BJ (cell line): ENCODE results near the gene GOT1. TPM values are rescaled to one million over a fixed set of nuclear protein-coding genes. Genes with fewer than 3 reads are reported as not detected.

Source experiments
- CTCF ChIA-PET: fragments of 350-600 bp; formaldehyde crosslinking; extraction: SDS; loops from one replicate; lab custom pipeline; 2021; ENCODE audit warnings: antibody characterized with exemption, inconsistent platforms; lab: Yijun Ruan, JAX
- POLR2A ChIA-PET: fragments of 300-600 bp; sonication (Branson Sonifier 250); formaldehyde crosslinking; extraction: SDS; loops from one replicate; lab custom pipeline; 2021; ENCODE audit warnings: antibody characterized with exemption; lab: Charles Lee
- DNase-seq: peaks from one replicate; pipeline ENCODE4 v3.0.0-alpha.2; 2011; ENCODE audit warnings: low read depth
- H3K27me3 ChIP-seq: 2 replicates; pipeline ENCODE4 v1.6.0; 2011; ENCODE audit warnings: low read length; ENCODE audit not compliant: control insufficient read depth, insufficient read depth
- H3K36me3 ChIP-seq: 2 replicates; pipeline ENCODE4 v1.5.1; 2011; ENCODE audit warnings: low read length; ENCODE audit not compliant: control insufficient read depth, insufficient read depth
- H3K4me3 ChIP-seq: 2 replicates; pipeline ENCODE4 v1.5.1; 2011; ENCODE audit warnings: low read depth, mild to moderate bottlenecking, control low read depth, low read length
- CTCF ChIP-seq: IDR thresholded peaks from 2 replicates; pipeline ENCODE4 v1.5.1; 2011; ENCODE audit warnings: low read depth, mild to moderate bottlenecking, control low read depth, inconsistent platforms, low read length, moderate library complexity; ENCODE audit not compliant: insufficient read depth
- polyA plus RNA-seq: library from polyadenylated mRNA; depleted of rRNA; stranded (reverse); fragments of >200 nt; gene quantifications from 2 replicates; pipeline ENCODE4 v1.2.3, GENCODE V29; 2011

GOT1 gene
- polyA plus RNA-seq, 1 experiment: 41.4 TPM

DNA sequence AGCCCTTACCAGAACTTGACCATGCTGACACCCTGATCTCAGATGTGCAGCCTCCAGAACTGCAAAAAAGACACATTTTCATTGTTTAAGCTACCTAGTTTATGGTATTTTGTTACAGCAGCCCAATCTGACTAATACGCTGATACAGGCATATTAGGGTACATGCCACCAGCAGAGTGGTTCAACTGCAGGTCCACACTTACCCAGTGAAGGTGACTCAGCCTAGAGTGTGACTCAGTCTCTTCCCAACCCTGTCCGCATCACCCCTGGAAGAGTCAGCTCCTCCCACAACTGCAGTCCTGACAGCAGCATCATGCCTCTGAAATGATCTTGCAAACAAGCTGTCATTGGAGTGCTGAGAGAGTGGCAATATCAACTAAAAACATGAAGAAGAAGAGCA lies 30.8 kb upstream of the GOT1 start:
- no peaks in the 10 kb centered on the region; the same call in none of the 2 replicates for H3K27me3 ChIP-seq
- no peak for DNase-seq
- H3K4me3 ChIP-seq: no peak overlapping the region
- TF ChIP-seq CTCF: no peak
- ChIA-PET POLR2A (no interaction called here), CTCF (no interaction called here)
- H3K36me3 ChIP-seq: no peaks in the 10 kb centered on the region

DNA sequence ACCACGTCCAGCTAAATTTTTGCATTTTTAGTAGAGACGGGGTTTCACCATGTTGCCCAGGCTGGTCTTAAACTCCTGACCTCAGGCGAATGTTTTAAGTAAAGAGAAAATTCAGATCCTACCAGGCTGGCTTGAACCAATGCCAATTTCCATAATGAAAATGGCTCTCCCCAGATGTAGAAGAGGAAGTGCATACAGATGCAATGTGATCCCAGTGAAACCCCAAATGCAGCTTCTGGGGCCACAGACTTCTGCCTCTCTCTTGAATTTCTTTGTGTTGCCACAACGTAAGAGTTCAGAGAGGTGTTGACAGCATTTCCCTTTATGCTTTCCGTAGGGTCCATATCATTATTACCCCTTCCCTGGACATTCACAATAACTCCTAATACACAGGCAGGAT lies 29.6 kb upstream of the GOT1 start:
- CTCF ChIA-PET: no interaction called here
- Histone ChIP-seq H3K36me3 (no peaks in the 10 kb centered on the region), H3K4me3 (no peak overlapping the region), H3K27me3 (peaks cover 5% of the 10 kb centered on the region)
- DNase-seq: no peak
- no peak for TF ChIP-seq CTCF
- POLR2A ChIA-PET: no interaction called here

GRCh38 chr10:99459217-99459616 lies 28.8 kb upstream of the GOT1 start:
- CTCF ChIA-PET: interaction anchor here (1.1 kb wide), 1 partner anchor 101 kb away, joined by 4 read pairs; no protein-coding TSS in a partner anchor

GRCh38 chr10:99457813-99458212 lies 27.4 kb upstream of the GOT1 start:
- CTCF ChIA-PET: interaction anchor here (0.7 kb wide), 1 partner anchor 9 kb away, joined by 3 read pairs; no protein-coding TSS in a partner anchor
- POLR2A ChIA-PET: no interaction called here
- no peak for DNase-seq

More at GRCh38 chr10:99459217-99459616, 28.8 kb upstream of the GOT1 start:
- no peak for TF ChIP-seq CTCF
- Histone ChIP-seq H3K4me3 (no peak overlapping the region), H3K36me3 (no peaks in the 10 kb centered on the region), H3K27me3 (peaks cover 5% of the 10 kb centered on the region)
- no peak for DNase-seq
- POLR2A ChIA-PET: no interaction called here

DNA sequence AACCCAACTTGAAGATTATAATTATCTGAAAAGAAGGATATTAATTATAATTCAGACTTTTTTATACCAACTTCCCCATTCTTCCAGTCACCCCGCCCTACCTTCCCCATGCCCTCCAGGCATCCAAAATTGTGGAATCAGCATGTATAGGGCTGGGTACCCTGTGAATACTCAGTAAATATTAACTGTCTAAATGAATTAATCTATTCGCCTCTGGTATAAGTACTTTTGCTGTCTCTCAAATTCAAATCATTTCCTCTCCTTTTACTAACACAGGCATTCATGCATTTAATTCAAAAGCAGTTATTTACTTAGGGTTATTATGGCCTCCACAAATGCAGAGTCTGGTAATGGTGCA lies 26.5 kb upstream of the GOT1 start:
- Histone ChIP-seq H3K36me3 (no peaks in the 10 kb centered on the region), H3K27me3 (peaks cover 11% of the 10 kb centered on the region), H3K4me3 (no peak overlapping the region)
- CTCF ChIA-PET: no interaction called here
- no peak for DNase-seq
- no peak for TF ChIP-seq CTCF
- POLR2A ChIA-PET: no interaction called here

More at GRCh38 chr10:99457813-99458212, 27.4 kb upstream of the GOT1 start:
- H3K36me3 ChIP-seq: no peaks in the 10 kb centered on the region
- no peak overlapping the region for H3K4me3 ChIP-seq
- H3K27me3 ChIP-seq: peaks cover 8% of the 10 kb centered on the region
- no peak for TF ChIP-seq CTCF
